ENCODE measurements around the gene PRAF2.

DNA sequence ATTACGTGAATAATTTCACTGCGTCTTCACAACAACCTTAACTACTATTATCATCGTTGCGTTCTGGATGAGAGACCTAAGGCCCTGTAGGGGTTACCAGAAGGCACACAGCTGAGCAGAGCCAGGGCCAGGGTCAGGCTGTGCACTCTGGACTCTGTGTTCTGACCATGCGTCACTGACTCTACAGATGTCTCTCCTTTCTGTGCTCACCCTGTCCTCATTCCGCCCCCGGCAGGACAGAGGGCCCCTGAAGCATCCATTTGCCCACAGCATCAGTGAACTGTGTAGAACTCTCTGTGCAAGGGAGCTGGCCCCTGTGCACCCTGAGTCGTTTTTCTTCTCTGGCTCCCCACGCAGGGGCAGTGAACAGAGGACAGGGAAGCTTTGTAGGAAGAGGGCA, 28.4 kb upstream of the PRAF2 start:
- TF ChIP-seq, protein P1, sequence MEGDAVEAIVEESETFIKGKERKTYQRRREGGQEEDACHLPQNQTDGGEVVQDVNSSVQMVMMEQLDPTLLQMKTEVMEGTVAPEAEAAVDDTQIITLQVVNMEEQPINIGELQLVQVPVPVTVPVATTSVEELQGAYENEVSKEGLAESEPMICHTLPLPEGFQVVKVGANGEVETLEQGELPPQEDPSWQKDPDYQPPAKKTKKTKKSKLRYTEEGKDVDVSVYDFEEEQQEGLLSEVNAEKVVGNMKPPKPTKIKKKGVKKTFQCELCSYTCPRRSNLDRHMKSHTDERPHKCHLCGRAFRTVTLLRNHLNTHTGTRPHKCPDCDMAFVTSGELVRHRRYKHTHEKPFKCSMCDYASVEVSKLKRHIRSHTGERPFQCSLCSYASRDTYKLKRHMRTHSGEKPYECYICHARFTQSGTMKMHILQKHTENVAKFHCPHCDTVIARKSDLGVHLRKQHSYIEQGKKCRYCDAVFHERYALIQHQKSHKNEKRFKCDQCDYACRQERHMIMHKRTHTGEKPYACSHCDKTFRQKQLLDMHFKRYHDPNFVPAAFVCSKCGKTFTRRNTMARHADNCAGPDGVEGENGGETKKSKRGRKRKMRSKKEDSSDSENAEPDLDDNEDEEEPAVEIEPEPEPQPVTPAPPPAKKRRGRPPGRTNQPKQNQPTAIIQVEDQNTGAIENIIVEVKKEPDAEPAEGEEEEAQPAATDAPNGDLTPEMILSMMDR (IDR thresholded peaks at IDR 0.05) = no peak
- TF ChIP-seq POLR2AphosphoS5 (IDR thresholded peaks at IDR 0.05; ENCODE audit: low read depth, low read length) = no peak

Measured in Panc1 (cell line).